Cardiac muscle cell (in vitro differentiated cells and primary cell): ENCODE data around the gene ACOX3. TPM values are rescaled to one million over a fixed set of nuclear protein-coding genes. Genes with fewer than 3 reads are reported as not detected.

Source experiments
- DNase-seq, 2 donors: peaks; one replicate each; pipeline versions ENCODE4 v3.0.0 to v3.0.0-alpha.2; 2010 to 2017; ENCODE audit warnings: low read depth in 1 of 2, low spot score in 1 of 2
- H3K27ac ChIP-seq: fragments of 200-600 bp; sonication (generic); 2 replicates; pipeline ENCODE4 v1.5.1; 2016
- H3K27me3 ChIP-seq: fragments of 200-600 bp; sonication (generic); 2 replicates; pipeline ENCODE4 v1.6.0; 2016; ENCODE audit warnings: control low read depth
- H3K36me3 ChIP-seq: fragments of 200-600 bp; sonication (generic); 2 replicates; pipeline ENCODE4 v1.5.1; 2016; ENCODE audit warnings: control low read depth
- H3K4me1 ChIP-seq: fragments of 200-600 bp; sonication (generic); 2 replicates; pipeline ENCODE4 v1.8.1; 2017; ENCODE audit warnings: low read depth, mild to moderate bottlenecking, mixed run types
- H3K4me3 ChIP-seq: fragments of 200-600 bp; sonication (generic); 2 replicates; pipeline ENCODE4 v1.5.1; 2016; ENCODE audit warnings: mild to moderate bottlenecking
- H3K9me3 ChIP-seq: fragments of 200-600 bp; sonication (generic); 2 replicates; pipeline ENCODE4 v1.5.1; 2017; ENCODE audit warnings: low read depth, mild to moderate bottlenecking, control low read depth
- polyA plus RNA-seq: library from polyadenylated mRNA; unstranded; fragments of >200 nt; fragmentation: Nextera tagmentation; extraction: Ambion mirVana; gene quantifications from 2 replicates; pipeline ENCODE4 v1.2.1, GENCODE V29; 2016
- total RNA-seq: library from RNA; depleted of rRNA; stranded (reverse); fragments of >200 nt; gene quantifications from 2 replicates; pipeline ENCODE4 v1.2.3, GENCODE V29; 2016
- TF ChIP-seq, protein P1 (sequence below): IDR thresholded peaks from 2 replicates; pipeline ENCODE4 v1.5.1; 2012; ENCODE audit warnings: low read depth, mild to moderate bottlenecking, low read length

Gene ACOX3
- total and polyA plus RNA-seq, 2 experiments from 2014 or later = 19.1 to 38.7 TPM

DNA sequence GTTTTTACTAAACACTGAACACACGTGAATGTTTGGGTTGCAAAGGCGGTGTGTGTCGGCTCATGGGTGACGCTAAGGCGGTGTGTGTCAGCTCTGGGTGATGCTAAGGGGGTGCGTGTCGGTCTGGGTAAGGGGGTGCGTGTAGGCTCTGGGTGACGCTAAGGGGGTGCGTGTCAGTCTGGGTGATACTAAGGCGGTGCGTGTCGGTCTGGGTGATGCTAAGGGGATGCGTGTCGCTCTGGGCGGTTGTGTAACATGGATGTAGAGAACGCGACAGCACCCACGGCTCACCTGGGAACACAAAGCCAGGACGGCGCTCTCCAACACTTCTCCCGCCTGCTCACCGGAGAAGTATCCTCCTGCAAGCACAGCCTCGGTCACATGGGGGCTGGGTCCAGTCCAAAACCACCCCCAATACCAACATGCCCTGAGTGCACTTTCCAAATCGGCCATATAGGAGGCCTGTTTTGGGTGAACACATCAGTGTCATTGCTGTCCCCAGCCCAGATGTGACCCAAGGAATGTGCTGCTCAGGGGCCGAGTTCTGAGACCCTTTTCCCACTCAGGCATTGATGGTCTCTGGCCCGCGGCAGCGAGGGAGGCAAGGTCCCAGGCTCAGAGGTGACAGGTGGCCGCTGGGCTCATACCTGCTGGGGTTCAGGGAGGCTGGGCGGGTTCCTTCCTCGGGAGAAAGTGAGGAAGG is 67.1 kb downstream of the ACOX3 start:
- H3K36me3 ChIP-seq = no peaks in the 10 kb centered on the region

GRCh38 chr4:8372506-8372905 is 68.0 kb downstream of the ACOX3 start:
- TF ChIP-seq, protein P1, sequence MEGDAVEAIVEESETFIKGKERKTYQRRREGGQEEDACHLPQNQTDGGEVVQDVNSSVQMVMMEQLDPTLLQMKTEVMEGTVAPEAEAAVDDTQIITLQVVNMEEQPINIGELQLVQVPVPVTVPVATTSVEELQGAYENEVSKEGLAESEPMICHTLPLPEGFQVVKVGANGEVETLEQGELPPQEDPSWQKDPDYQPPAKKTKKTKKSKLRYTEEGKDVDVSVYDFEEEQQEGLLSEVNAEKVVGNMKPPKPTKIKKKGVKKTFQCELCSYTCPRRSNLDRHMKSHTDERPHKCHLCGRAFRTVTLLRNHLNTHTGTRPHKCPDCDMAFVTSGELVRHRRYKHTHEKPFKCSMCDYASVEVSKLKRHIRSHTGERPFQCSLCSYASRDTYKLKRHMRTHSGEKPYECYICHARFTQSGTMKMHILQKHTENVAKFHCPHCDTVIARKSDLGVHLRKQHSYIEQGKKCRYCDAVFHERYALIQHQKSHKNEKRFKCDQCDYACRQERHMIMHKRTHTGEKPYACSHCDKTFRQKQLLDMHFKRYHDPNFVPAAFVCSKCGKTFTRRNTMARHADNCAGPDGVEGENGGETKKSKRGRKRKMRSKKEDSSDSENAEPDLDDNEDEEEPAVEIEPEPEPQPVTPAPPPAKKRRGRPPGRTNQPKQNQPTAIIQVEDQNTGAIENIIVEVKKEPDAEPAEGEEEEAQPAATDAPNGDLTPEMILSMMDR = no peak
- no peaks in the 10 kb centered on the region for H3K9me3 ChIP-seq
- H3K4me1 ChIP-seq = no peaks in the 10 kb centered on the region
- H3K4me3 ChIP-seq = no peak overlapping the region
- peak overlapping the region; percentile 1 for H3K27ac ChIP-seq
- DNase-seq = peak in 1 of 2 donors; percentile 54
- H3K27me3 ChIP-seq = no peaks in the 10 kb centered on the region
- no peaks in the 10 kb centered on the region for H3K36me3 ChIP-seq

More for the DNA sequence above, 67.1 kb downstream of the ACOX3 start:
- Histone ChIP-seq H3K27me3 (no peaks in the 10 kb centered on the region), H3K4me1 (no peaks in the 10 kb centered on the region), H3K9me3 (no peaks in the 10 kb centered on the region), H3K27ac (no peak overlapping the region), H3K4me3 (no peak overlapping the region)
- TF ChIP-seq, protein P1 = no peak
- no peak for DNase-seq

- H3K36me3 ChIP-seq = no peaks in the 10 kb centered on the region
- TF ChIP-seq, protein P1 = no peak
These were observed 68.9 kb downstream of the ACOX3 start for GRCh38 chr4:8371596-8371995.

GRCh38 chr4:8370835-8371595 is 69.5 kb downstream of the ACOX3 start:
- H3K9me3 ChIP-seq = no peaks in the 10 kb centered on the region
- TF ChIP-seq, protein P1 = no peak
- no peak for DNase-seq
- no peaks in the 10 kb centered on the region for H3K36me3 ChIP-seq
- H3K27me3 ChIP-seq = no peaks in the 10 kb centered on the region
- no peaks in the 10 kb centered on the region for H3K4me1 ChIP-seq
- no peak overlapping the region for H3K4me3 ChIP-seq
- H3K27ac ChIP-seq = no peak overlapping the region

More at GRCh38 chr4:8371596-8371995, 68.9 kb downstream of the ACOX3 start:
- no peaks in the 10 kb centered on the region for H3K27me3 ChIP-seq
- no peak overlapping the region for H3K4me3 ChIP-seq
- no peak overlapping the region for H3K27ac ChIP-seq
- no peaks in the 10 kb centered on the region for H3K4me1 ChIP-seq
- H3K9me3 ChIP-seq = no peaks in the 10 kb centered on the region
- no peak for DNase-seq

DNA sequence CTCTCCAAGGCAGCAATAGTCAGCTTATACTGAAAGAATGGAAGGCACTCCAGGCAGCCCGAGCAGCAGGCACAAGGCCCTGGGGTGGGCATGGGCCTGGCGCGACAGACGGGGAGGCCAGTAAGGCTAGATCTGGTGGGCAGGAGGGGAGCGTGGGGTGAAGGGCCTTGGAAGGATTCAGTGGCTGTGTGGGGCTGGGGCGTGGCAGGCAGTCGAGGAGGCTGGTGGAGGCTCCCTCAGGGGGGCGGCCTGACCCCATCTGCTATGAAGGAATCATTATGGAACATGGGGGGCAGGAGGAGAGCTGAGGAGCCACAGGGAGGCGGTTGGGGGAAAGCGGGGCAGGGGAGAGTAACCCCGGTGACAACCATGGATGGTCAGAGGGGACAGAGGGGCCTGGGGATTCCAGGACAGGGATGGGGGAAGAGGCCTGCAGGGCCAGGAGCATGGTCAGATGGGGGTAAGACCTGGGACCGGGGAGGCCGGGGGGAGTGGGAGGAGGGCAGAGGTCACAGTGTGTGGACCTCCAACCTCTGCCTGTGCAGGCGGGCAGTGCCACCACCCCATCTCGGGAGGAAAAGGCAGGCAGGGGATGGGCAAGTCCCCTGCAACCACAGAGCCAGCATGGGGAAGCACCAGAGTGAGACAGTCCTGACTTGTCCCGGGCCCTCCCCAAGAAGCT is 70.3 kb downstream of the ACOX3 start:
- Histone ChIP-seq H3K4me3 (no peak overlapping the region), H3K27me3 (no peaks in the 10 kb centered on the region), H3K36me3 (no peaks in the 10 kb centered on the region), H3K9me3 (no peaks in the 10 kb centered on the region), H3K4me1 (no peaks in the 10 kb centered on the region), H3K27ac (no peak overlapping the region)
- TF ChIP-seq, protein P1 = no peak
- no peak for DNase-seq
